Endothelial cell (in vitro differentiated cells): ENCODE measurements around the gene OR4N2. TPM values are rescaled to one million over a fixed set of nuclear protein-coding genes. Genes with fewer than 3 reads are reported as not detected.
"Not testable (repeated sequence)": the region's sequence is repeated elsewhere in the genome, so short reads cannot be mapped to it uniquely, and the experiment has no call there.

ENCODE experiments used
- DNase-seq: peaks from one replicate; pipeline ENCODE4 v3.0.0; 2021; ENCODE audit warnings: low spot score
- H3K27ac Mint-ChIP-seq: one replicate; pipeline ENCODE4 v1.8.0; 2021; ENCODE audit warnings: mixed read lengths, inconsistent platforms; ENCODE audit not compliant: unreplicated experiment
- H3K27me3 Mint-ChIP-seq: one replicate; pipeline ENCODE4 v1.8.0; 2021; ENCODE audit warnings: mild to moderate bottlenecking, moderate library complexity, mixed read lengths, inconsistent platforms; ENCODE audit not compliant: unreplicated experiment
- H3K36me3 Mint-ChIP-seq: one replicate; pipeline ENCODE4 v1.8.0; 2021; ENCODE audit warnings: mild to moderate bottlenecking, low read depth, mixed read lengths, inconsistent platforms; ENCODE audit not compliant: unreplicated experiment
- H3K4me1 Mint-ChIP-seq: one replicate; pipeline ENCODE4 v1.8.0; 2021; ENCODE audit warnings: mild to moderate bottlenecking, mixed read lengths, inconsistent platforms; ENCODE audit not compliant: unreplicated experiment
- H3K4me3 Mint-ChIP-seq: one replicate; pipeline ENCODE4 v1.8.0; 2021; ENCODE audit warnings: mild to moderate bottlenecking, mixed read lengths, inconsistent platforms; ENCODE audit not compliant: unreplicated experiment
- H3K9me3 Mint-ChIP-seq: one replicate; pipeline ENCODE4 v1.8.0; 2021; ENCODE audit warnings: mixed read lengths, inconsistent platforms; ENCODE audit not compliant: unreplicated experiment
- CTCF ChIP-seq: fragments of 200-600 bp; sonication (generic); IDR thresholded peaks from one replicate; pipeline ENCODE4 v1.5.0; 2021; ENCODE audit warnings: antibody characterized with exemption; ENCODE audit not compliant: unreplicated experiment
- long read RNA-seq: library from polyadenylated mRNA; unstranded; transcript quantifications from one replicate; pipeline ENCODE4 v2.0.0, GENCODE V29; 2020; ENCODE audit not compliant: unreplicated experiment
- total RNA-seq: library from RNA; stranded (reverse); fragmentation: NEBNext Ultra II Directional; extraction: Animal tissue kit (Norgen Biotek cat#: 25700); gene quantifications from one replicate; pipeline ENCODE4 v1.2.1, GENCODE V29; 2021; ENCODE audit not compliant: unreplicated experiment

Gene OR4N2
- not detected for total RNA-seq
- long read RNA-seq, result 0 reads

- H3K27ac Mint-ChIP-seq, H3K4me1 Mint-ChIP-seq, H3K4me3 Mint-ChIP-seq, H3K27me3 Mint-ChIP-seq, DNase-seq, H3K36me3 Mint-ChIP-seq: not testable (repeated sequence)
- H3K9me3 Mint-ChIP-seq, result peaks cover 24% of the 10 kb centered on the region
These were observed at the start of gene OR4N2 for GRCh38 chr14:19803470-19803869. Gene OR4N2 (plus strand): TSS chr14:19803770. CDS start chr14:19827449, 23,679 bp downstream.

- Mint-ChIP-seq H3K27me3 (peaks cover 2% of the 10 kb centered on the region), H3K9me3 (peaks cover 18% of the 10 kb centered on the region), H3K36me3 (no peaks in the 10 kb centered on the region), H3K4me3 (no peak overlapping the region), H3K4me1 (no peaks in the 10 kb centered on the region), H3K27ac (no peak overlapping the region)
- no peak for TF ChIP-seq CTCF
- no peak for DNase-seq
These were observed 49.4 kb upstream of the OR4N2 start for GRCh38 chr14:19754172-19754571.

GRCh38 chr14:19771491-19771890, 32.1 kb upstream of the OR4N2 start:
- H3K36me3 Mint-ChIP-seq, DNase-seq, H3K27ac Mint-ChIP-seq, H3K4me1 Mint-ChIP-seq, H3K27me3 Mint-ChIP-seq, H3K4me3 Mint-ChIP-seq: not testable (repeated sequence)
- peaks cover 44% of the 10 kb centered on the region for H3K9me3 Mint-ChIP-seq

- H3K36me3 Mint-ChIP-seq, result peaks cover 4% of the 10 kb centered on the region
- DNase-seq, result no peak
- H3K27ac Mint-ChIP-seq, result no peak overlapping the region
- H3K9me3 Mint-ChIP-seq, result peaks cover 48% of the 10 kb centered on the region
- H3K4me1 Mint-ChIP-seq, result no peaks in the 10 kb centered on the region
- H3K27me3 Mint-ChIP-seq, result no peaks in the 10 kb centered on the region
- no peak for TF ChIP-seq CTCF
- peak overlapping the region; percentile 13 for H3K4me3 Mint-ChIP-seq
These were observed 31.6 kb upstream of the OR4N2 start for GRCh38 chr14:19771895-19772430.

- not testable (repeated sequence) for H3K27ac Mint-ChIP-seq, DNase-seq, H3K27me3 Mint-ChIP-seq, H3K36me3 Mint-ChIP-seq, H3K4me1 Mint-ChIP-seq
- H3K9me3 Mint-ChIP-seq, result peaks cover 52% of the 10 kb centered on the region
- H3K4me3 Mint-ChIP-seq, result peak overlapping the region; percentile 13
These were observed 31.1 kb upstream of the OR4N2 start for GRCh38 chr14:19772454-19772853.

GRCh38 chr14:19773204-19773603, 30.4 kb upstream of the OR4N2 start, which contains the start of gene OR4M1:
Gene OR4M1 (plus strand): TSS chr14:19773504. CDS start chr14:19780323, 6,819 bp downstream.
- not testable (repeated sequence) for H3K36me3 Mint-ChIP-seq, DNase-seq

GRCh38 chr14:19775587-19775986, 28.0 kb upstream of the OR4N2 start:
- H3K4me3 Mint-ChIP-seq, result no peak overlapping the region
- H3K9me3 Mint-ChIP-seq, result peaks cover 42% of the 10 kb centered on the region
- no peak overlapping the region for H3K27ac Mint-ChIP-seq
- H3K27me3 Mint-ChIP-seq, result no peaks in the 10 kb centered on the region
- no peak for TF ChIP-seq CTCF
- H3K36me3 Mint-ChIP-seq, result peaks cover 4% of the 10 kb centered on the region
- no peaks in the 10 kb centered on the region for H3K4me1 Mint-ChIP-seq
- DNase-seq, result no peak

More at GRCh38 chr14:19773204-19773603, 30.4 kb upstream of the OR4N2 start, which contains the start of gene OR4M1:
- Mint-ChIP-seq H3K9me3 (peaks cover 50% of the 10 kb centered on the region), H3K4me3 (peak within 1 kb of the TSS; percentile 13)
- not testable (repeated sequence) for H3K4me1 Mint-ChIP-seq, H3K27ac Mint-ChIP-seq, H3K27me3 Mint-ChIP-seq

GRCh38 chr14:19785848-19786247, 17.7 kb upstream of the OR4N2 start:
- not testable (repeated sequence) for H3K27ac Mint-ChIP-seq, H3K4me1 Mint-ChIP-seq, H3K27me3 Mint-ChIP-seq, H3K36me3 Mint-ChIP-seq, DNase-seq, H3K4me3 Mint-ChIP-seq
- H3K9me3 Mint-ChIP-seq, result peaks cover 14% of the 10 kb centered on the region

- not testable (repeated sequence) for H3K36me3 Mint-ChIP-seq, H3K27me3 Mint-ChIP-seq, H3K27ac Mint-ChIP-seq, DNase-seq, H3K4me1 Mint-ChIP-seq, H3K4me3 Mint-ChIP-seq
- peaks cover 12% of the 10 kb centered on the region for H3K9me3 Mint-ChIP-seq
These were observed 16.3 kb upstream of the OR4N2 start for GRCh38 chr14:19787318-19787717.

- DNase-seq, result not testable (repeated sequence)
These were observed 15.4 kb upstream of the OR4N2 start for GRCh38 chr14:19788150-19788549.

More at GRCh38 chr14:19788150-19788549, 15.4 kb upstream of the OR4N2 start:
- H3K4me1 Mint-ChIP-seq, H3K36me3 Mint-ChIP-seq, H3K27me3 Mint-ChIP-seq, H3K27ac Mint-ChIP-seq, H3K4me3 Mint-ChIP-seq, H3K9me3 Mint-ChIP-seq: not testable (repeated sequence)
